Measurements from ENCODE around the gene PTGER1. TPM values are rescaled to one million over a fixed set of nuclear protein-coding genes. Genes with fewer than 3 reads are reported as not detected.

Gene PTGER1
- total and polyA plus RNA-seq, 9 of the 15 experiments (the other 6 are each of a cell fraction or from before 2014, with no cell fraction given), result 0.06 to 0.36 (median 0.31) TPM; not detected in 5

- TF ChIP-seq PBX2 (CRISPR knock-in tag; IDR thresholded peaks at IDR 0.05; ENCODE audit: low read depth) (no peak), PBX2 (tag; conservative IDR thresholded peaks at IDR 0.05; ENCODE audit: low read depth) (no peak), ZNF184 (CRISPR knock-in tag; IDR thresholded peaks at IDR 0.05) (no peak), BHLHE40 (IDR thresholded peaks at IDR 0.05; ENCODE audit: low read length) (0 out of 2 replicates have a peak, but pooled peaks have one; percentile 34), MGA (IDR thresholded peaks at IDR 0.05) (peak; percentile 85), GATAD2A (IDR thresholded peaks at IDR 0.05) (peak; percentile 46), MNT (conservative IDR thresholded peaks at IDR 0.05) (peak; percentile 25 to 51; a peak in 1 of 4 replicates), NFYB (IDR thresholded peaks at IDR 0.05; ENCODE audit: extremely low read depth, insufficient read length) (no peak)
Observed at GRCh38 chr19:14472202-14472938, 2.8 kb downstream of the PTGER1 start (continued).
